COR-L47 (cell line): ENCODE data around the gene TBC1D17.

Experiments
- DNase-seq: peaks from one replicate; lab custom pipeline; 2025; lab: John Stamatoyannopoulos, UW

Gene TBC1D17

DNA sequence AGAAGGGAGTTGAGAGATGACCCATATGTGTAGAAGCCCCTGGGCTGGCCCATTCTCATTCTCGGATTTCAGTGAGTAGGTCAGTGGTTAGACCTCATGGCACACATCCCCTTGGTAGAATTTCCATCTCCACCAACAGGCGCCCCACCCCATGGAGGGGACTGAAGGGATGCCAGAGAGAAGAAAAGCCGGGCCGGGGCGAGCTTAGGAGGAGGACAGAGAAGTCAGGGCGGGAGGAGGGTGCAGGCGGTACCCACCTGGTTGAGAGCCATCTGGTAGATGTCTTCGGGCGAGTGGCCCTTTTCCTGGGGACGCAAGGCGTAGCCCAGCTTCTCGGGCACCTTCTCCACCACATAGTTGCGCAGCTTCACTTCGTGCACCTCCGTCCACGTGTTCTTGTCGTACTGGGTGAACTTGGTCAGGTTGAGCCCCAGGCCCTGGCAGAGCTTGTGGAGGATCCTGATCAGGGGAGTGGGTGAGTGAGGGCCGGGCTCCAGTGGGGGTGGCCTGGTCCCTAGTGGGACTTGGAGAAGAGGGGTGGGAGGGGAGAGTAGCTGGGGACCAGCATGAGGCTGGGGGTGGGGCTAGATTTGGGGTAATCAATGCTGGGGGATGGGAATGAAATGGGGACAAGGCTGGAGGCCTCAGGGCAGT is 16.6 kb downstream of the TBC1D17 start:
- DNase-seq, result no peak

DNA sequence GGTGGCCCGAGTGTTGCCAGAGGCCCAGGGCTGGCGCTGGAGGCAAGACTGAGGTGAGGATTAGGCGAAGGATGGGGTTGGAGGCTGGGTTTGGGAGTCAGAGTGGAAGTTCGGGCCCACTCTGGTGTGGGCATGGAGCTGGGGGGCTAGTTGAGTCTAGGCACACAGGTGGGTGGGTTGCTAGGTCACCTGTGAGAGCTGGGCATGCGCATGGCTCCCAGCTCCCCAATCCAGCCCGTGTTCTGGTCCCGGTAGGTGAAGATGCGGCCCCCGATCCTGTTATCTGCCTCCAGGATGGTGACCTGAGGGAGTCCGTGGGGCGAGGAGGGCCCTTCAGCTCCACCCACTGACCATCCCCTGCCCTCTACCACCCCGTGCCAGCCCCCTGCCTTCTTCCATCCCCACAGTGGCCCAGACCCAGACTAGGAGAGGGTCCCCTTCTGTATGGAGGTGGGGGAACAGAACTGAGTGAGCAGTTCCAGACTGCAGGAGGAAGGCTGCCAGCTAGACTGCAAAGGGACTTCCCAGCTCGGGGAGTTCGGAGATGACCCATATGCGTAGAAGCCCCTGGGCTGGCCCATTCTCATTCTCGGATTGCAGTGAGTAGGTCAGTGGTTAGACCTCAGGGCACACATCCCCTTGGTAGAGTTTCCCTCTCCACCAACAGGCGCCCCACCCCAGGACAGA is 17.5 kb downstream of the TBC1D17 start:
- no peak for DNase-seq

DNA sequence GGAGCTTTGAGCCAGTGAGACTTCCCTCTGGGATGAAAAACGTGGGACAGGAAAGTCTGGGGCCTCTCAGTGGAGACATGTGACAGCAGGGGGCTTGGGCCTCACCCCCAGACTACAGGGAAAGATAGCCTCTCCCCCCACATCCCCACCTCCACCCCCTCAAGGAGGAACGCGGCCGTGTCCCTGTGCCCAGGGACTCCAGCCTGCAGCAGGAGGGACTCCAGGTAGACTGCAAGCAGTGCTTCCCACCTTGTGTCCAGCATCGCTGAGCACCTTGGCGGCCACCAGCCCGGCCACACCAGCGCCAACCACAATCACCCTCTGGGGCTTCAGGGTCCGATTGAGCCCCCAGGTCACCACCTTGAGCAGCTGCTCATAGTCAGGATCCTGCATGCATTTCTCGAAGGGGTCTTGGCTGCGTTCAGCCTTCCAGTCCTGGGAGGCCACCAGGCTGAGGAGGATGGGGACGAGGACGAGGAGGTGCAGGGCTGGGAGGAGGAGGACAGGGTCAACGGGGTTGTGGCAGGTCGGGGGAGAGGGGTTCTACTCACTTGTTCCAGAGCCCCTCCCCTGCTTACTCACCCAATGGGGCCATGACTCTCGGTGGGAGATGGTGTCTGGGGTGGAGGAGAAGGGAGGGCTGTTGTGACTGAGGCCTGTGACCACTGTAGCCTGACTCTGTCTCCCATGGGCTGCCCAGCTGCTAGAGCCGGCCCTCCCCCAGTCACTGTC is 18.2 kb downstream of the TBC1D17 start:
- no peak for DNase-seq

DNA sequence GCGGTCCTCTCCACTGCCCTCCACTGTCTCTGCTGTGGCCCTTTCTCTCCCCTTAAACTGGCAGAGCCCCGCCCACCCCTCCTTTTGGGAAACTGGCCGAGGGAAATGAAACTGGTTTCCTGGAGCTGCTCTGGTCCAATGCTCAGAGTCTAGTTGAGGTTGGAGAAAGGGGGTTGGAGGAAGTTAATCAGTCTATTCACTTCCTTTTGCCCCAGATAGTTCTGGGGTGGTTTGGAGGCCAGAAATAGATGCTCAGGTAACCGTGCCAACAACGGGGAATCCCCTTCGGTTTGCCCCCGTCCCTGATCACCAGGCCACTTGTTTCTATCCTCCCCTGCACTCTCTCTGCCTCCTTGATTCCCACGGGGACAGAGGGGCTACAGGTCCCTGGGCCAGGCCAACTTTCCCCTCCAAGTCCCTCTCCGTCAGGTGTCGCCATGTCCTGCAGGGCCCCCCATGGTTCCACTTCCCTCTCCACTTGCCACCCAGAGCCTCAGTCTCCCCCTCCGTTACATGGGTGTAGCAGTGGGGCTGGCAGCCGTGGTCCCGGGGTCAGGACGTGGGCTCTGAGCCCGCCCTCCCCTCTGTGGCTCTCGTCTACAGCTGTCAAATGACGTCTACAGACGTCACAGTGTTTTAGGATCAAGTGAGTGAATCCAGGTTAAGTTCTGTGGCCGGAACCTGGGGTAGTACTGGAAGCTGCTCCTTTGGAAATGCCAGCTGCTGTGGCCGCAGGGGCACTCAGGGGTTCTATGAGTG is 19.5 kb downstream of the TBC1D17 start, which contains the start of gene IL4I1:
Gene IL4I1, minus strand, starts transcription at position 25 of the 759 bp plus-strand sequence. CDS start 727 bp downstream, outside the sequence.
- DNase-seq, result no peak

DNA sequence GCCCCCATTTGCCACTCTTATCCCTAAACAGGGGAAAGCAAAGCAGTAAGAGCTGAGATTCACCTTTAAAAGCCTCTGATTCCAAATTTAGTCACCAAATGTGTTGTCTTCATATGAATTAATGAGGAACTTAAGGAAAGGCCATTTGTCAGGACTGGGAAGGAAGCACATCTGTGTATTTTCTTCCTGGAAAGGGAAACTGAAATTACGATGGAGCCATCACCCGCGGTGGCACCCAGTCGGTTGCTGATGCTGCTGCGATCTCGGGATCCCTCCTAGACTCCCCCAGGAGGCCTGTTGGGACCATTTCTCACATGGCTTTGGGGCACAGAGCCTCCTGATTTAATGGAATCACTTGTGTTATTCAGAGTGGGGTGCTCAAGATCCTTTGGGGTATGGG is 26.6 kb downstream of the TBC1D17 start:
- DNase-seq, result no peak

DNA sequence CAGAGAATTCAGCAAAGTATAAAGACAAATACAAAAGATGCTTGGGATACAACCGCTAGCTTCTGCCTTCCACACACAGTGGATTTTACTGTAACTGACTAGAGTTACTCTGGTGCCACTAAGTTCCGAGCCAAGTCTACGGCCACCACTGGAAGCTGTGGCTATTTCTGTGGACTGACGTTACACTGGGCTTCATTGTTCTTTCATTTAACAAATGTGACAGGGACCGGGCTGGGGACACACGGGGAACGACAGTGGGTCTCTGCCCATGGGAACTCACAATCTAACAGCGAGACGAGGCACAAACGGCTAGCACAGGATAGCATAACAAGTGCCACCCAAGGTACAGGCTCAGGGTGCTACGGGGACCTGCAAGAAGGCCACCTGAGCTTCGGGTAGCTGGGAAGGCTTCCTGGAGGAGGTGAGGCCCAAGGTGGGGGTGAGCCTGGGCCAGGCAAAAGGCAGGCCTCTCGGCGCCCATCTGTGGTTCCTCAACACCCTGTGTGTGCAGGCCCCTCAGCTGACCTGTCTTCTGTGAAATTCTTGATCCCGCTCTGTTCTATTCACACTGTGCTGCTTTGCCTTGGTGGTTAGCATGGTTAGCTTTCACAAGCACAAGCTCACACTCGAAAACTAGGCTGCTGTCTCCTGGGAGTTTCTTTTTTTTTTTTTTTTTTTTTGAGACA is 29.5 kb downstream of the TBC1D17 start:
- DNase-seq, result no peak

DNA sequence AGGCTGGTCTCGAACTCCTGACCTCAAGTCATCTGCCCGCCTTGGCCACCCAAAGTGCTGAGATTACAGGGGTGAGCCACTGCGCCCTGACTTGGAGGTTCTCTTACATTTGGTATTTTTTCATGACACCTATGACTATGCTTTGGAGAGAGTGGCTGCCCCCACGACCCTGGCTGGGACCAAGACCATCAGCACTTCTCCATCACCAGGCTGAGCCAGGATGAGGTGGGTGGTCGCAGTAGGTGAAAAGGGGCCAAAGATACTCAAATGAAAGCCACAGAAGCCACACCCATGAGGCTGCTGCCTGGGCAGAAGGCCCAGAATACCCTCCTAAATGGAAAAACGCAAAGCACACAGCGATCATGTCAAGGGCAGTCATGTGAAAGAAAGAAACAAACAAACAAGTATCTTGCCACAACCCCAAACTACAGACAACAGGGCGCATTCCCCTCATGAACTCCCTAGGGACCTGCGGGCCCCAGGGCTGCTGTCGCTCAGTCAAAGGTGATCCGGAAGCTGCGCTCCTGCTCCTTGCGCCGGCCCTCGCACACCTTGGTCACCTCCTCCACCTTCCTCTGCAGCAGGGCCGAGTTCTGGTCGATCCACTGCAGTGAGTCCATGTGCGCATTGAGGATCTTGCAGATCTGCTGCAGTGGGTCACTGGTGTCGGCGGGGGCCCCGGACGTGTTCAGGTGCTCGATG is 30.4 kb downstream of the TBC1D17 start:
- no peak for DNase-seq

DNA sequence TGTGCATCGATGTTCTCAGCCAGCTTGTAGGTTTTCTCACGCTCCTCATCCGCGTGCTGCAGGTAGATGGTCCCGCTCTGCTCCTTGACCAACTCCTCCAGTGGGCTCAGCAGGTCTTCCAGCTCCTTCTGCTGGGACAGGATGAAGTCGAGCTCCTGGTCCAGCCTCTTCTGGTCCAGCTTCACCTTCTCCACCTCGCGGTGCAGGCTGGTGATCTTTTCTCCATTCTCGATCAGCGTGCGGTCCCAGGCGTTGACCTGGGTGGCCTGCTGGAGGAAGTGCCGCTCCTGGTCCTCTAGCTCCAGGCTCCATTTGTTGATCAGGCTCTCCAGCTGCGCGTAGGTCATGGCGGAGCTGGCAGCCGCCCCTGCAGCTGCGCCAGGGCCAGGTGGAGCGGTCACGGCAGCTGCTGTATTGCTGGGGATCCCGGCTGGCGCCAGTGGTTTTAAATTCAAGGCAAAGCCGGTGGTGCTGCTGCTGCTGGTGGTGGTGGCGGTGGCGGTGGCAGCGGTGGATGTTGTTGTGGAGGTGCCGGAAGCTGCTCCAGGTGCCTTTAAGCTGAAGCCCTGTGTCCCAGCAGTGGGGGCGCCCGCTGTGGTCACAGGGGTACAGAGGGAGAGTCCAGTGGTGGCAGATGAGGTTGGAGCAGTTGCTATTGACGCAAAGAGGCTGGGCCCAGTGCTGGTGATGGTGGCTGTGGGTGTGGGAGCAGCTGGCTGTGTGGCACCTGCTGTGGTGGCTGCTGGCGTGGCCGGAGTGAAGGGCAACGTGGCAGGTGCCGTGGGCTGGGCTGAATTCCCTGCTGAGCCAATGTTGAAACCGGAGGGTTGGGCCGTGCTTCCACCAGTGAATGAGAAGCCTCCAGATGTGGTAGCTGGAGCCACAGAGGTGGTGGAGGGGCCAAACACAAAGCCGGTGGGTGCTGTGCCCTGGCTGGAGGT is 31.2 kb downstream of the TBC1D17 start:
- DNase-seq, result no peak

DNA sequence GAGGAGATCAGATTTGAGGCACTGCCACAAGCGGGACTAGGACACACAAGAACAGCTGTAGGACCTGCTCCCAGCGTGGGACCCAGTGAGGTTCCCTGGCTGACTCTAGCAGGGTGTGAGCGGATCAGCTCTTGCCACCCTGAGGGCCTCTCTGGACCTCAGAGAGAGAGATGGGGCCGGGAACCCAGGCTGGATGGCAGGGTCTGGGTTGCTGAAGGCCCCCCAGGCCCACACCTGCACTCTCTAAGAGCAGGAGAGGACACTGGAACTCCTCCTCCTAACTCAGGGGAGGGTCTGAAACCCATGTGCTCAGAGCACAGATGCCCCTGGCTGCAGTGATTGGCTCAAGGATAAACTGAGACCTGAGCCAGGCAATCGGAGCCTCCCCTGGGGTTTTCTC is 32.7 kb downstream of the TBC1D17 start:
- no peak for DNase-seq

DNA sequence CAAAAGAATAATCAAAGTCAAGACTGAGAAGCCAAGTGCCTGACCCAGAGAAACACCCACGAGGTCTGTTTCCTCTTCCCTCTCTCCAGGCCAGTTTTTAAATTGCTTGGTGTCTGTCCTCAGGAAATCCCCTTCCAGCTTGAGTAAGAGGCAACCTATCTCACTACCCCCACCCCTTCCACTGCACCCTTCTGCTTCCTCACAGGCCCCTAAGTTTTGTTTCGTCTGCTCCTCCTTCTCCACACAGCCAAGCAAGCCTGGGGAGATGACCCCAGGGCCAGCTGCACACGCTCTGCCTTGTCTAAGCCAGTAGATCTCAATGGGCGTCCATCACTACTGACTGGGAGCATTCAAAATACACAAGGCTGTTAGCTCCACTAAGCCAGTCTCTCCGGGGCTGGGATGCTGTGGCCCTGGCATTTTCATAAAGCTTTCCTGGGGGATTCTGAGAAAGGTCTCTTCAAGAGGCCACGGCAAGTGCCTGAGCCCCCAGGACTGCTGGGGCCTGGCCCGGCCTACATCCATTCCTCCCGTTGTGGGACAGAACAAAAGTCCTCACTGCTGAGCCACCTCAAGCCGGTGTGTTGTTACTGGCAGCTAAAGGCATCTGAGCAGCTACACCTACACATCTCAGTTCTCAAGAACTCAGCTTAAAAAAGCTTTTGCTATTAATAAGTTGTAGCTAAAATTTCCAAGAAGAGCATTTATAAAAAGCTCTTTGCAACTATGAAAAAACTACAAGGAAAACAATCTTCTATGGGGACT is 34.1 kb downstream of the TBC1D17 start:
- no peak for DNase-seq

DNA sequence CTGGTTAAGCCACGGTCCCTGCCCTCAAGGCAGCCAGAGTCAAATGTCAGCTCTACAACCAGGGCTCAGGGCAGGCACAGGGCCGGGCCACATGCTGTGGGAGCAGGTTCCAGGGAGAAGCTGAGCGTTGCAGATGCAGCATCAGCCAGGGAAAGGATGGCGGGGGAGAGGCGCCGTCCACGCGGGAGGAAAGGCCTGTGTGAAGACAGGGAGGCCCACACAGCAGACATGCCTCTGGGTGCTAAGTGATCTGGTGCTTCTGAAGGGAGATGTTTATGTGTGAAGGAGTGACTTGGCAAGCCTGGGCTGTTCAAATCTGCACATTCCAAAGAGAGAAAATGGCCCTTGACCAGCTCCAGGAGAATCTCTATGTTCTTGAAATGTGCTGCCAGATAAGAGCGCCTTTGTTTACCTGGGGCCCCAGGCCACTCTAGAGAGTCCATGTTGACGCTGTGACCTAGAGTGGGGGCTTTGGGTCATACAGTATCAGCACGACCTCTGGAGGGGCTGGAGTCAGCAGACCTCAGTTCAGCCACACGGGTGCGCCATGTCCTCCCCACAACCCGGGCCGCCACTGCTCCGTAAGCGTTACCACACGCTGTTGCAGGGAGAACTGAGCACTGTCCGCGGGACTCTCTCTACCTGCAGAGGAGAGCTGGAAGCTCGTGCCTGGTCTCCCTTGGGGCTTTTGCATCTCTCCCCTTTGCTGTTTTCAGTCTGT is 35.6 kb downstream of the TBC1D17 start:
- DNase-seq, result no peak

DNA sequence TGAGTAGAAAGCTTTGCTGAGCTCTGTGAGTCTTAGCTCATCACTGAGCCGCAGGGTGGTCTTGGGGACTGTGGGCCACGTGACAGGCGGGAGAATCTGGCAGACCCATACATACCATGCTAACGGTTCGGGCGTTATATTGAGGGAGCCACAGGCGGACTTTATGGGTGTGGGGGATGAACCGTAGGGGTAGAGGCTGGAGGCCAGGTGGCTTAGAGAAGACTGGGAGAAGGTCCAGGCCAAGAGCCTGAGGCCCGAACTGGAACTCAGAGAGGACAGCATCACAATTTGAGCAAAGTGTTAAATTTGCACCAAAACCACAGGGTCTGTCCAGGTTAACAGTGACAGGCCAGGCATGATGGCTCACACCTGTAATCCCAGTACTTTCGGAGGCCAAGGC is 36.2 kb downstream of the TBC1D17 start:
- no peak for DNase-seq

DNA sequence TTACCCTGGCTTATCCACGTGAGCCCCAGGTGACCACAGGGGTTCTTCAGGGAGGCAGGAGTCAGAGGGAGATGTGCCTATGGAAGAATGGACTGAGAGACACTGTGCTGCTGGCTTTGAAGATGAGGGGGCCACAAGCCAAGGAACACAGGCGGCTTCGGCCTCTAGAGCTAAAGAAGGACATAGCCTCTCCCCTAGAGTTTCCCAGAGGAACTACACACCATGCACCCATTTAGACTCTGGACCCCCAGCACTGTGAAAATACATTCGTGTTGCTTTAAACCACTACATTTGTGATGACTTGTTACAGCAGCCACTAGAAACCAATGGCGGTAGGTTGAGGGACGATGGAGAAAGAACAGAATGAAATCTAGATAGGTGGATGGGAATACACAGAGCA is 37.8 kb downstream of the TBC1D17 start:
- no peak for DNase-seq

DNA sequence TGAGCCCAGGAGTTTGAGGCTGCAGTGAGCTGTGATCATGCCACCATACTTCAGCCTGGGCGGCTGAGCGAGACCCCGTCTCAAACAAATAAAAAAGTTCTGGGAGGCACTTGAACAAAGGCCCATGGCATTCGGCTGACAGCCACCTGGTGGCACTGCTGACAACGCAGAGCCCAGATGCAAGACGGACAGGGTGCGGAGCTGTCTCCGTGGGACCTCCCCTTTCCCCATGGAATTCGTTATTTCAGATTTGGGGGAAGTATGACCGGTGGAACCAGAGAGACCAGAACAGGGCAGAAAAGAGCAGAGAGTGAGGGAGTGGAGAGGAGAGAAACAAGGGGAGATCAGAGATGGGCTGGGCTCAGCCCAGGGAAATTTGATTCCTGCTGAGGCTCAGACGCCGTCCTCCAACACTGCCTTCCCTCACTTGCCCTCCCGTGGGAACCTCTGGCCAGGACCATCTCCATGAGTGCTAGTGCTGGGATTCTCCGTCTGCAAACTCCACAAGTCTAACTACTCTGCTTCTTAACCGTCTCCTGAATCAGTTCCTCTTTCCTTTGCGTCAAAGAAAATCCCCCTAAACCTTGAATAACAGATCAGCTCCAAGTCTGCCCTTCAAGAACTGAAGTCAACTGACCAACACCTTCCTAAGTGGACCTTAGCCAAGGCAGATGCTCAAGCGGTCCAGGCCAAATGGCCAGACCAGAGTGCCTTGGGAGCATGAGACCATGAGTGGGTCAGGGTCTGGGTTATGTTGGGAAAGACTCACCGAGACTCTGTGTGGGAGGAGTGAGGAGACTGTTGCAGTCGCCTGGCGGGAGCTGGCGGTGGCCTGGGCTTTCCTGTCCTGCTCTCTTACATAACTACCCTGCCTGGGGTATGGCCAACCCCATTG is 39.6 kb downstream of the TBC1D17 start:
- no peak for DNase-seq

DNA sequence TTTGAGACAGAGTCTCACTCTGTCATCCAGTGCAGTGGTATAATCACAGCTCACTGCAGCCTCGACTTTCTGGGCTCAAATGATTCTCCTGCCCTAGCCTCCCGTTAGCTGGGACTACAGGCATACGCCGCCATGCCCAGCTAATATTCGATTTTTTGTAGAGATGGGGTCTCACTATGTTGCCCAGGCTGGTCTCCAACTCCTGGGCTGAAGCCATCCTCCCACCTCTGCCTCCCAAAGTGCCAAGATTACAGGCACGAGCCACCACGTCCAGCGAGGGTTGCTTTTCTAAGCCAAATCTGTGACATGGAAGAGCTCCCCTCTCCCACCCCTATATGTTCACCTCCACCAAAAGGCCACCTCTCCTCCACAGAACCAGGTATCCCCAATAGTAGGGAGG is 40.6 kb downstream of the TBC1D17 start:
- DNase-seq, result no peak

DNA sequence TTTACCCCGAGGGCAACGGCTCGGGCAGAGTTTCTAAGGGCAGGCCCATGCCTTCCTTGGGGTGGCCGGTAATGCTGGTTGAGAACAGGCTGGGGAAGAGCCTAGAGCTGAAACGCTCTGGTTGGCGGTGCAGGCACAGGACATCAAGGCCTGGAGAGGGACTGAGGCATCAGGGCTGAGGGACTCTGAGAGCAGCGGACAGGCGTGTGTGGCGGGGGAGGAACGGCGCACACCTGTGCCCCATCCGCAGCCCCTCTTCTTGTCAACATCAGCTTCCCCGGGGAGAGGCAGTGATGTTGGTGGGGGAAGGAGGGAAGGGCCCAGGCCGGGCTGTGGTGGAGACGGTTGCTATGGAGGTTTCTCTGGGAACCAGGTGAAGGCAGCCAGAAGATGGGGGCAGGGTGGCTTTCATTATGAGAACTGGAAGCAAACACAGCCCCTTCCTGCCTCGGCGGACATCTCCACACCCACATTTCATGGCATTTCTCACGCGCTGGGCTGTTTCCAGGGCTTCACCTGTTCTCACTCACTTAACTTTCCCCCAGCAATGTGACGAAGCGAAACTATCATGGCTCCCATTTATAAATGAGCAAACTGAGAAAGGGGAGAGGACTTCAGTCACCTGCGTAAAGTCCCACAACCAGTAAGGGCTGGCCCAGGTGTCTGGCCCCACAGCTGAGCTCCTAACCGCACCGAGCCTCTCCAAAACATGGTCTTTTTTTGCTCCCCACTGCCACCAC is 43.3 kb downstream of the TBC1D17 start:
- no peak for DNase-seq
